ENCODE data around the gene GPR78.
"Not testable (repeated sequence)": the region's sequence is repeated elsewhere in the genome, so short reads cannot be mapped to it uniquely, and the experiment has no call there.

GPR78 gene

GRCh38 chr4:8574796-8575370 is 5.3 kb upstream of the GPR78 start:
- no peak for DNase-seq (ENCODE audit: extremely low read depth, low read depth)
- H3K4me3 ChIP-seq (replicated peaks; ENCODE audit: low read depth, low read length), result no peak overlapping the region
- no peak for TF ChIP-seq CTCF (IDR thresholded peaks at IDR 0.05; ENCODE audit: low read depth, low read length, missing control alignments)

GRCh38 chr4:8575457-8575856 is 4.7 kb upstream of the GPR78 start:
- no peak for DNase-seq (ENCODE audit: extremely low read depth, low read depth)
- no peak overlapping the region for H3K4me3 ChIP-seq (replicated peaks; ENCODE audit: low read depth, low read length)
- TF ChIP-seq CTCF (IDR thresholded peaks at IDR 0.05; ENCODE audit: low read depth, low read length, missing control alignments), result no peak

GRCh38 chr4:8576591-8576990 is 3.6 kb upstream of the GPR78 start:
- not testable (repeated sequence) for DNase-seq (ENCODE audit: extremely low read depth, low read depth); H3K4me3 ChIP-seq (replicated peaks; ENCODE audit: low read depth, low read length)

- no peak for DNase-seq (ENCODE audit: extremely low read depth, low read depth)
- TF ChIP-seq CTCF (IDR thresholded peaks at IDR 0.05; ENCODE audit: low read depth, low read length, missing control alignments), result no peak
- H3K4me3 ChIP-seq (replicated peaks; ENCODE audit: low read depth, low read length), result no peak overlapping the region
Observed at GRCh38 chr4:8577046-8577445, 3.1 kb upstream of the GPR78 start.

GRCh38 chr4:8577972-8578371 is 2.2 kb upstream of the GPR78 start:
- DNase-seq (ENCODE audit: extremely low read depth, low read depth), result no peak
- no peak for TF ChIP-seq CTCF (IDR thresholded peaks at IDR 0.05; ENCODE audit: low read depth, low read length, missing control alignments)
- no peak overlapping the region for H3K4me3 ChIP-seq (replicated peaks; ENCODE audit: low read depth, low read length)

- TF ChIP-seq CTCF (IDR thresholded peaks at IDR 0.05; ENCODE audit: low read depth, low read length, missing control alignments), result no peak
- DNase-seq (ENCODE audit: extremely low read depth, low read depth), result no peak
- H3K4me3 ChIP-seq (replicated peaks; ENCODE audit: low read depth, low read length), result no peak overlapping the region
Observed at GRCh38 chr4:8578717-8579116, 1.5 kb upstream of the GPR78 start.

- TF ChIP-seq CTCF (IDR thresholded peaks at IDR 0.05; ENCODE audit: low read depth, low read length, missing control alignments), result no peak
- H3K4me3 ChIP-seq (replicated peaks; ENCODE audit: low read depth, low read length), result no peak overlapping the region
Observed at GRCh38 chr4:8579526-8580320, 469 bp upstream of the GPR78 start.

More at GRCh38 chr4:8579526-8580320, 469 bp upstream of the GPR78 start:
- no peak for DNase-seq (ENCODE audit: extremely low read depth, low read depth)
